GM12891 (cell line): ENCODE results near the gene TNFRSF21.

ENCODE experiments used
- DNase-seq: peaks from one replicate; pipeline ENCODE4 v3.0.0; 2011; ENCODE audit warnings: low spot score; ENCODE audit not compliant: insufficient read length
- FAIRE-seq: peaks from 2 replicates; lab custom pipeline; 2011; peaks lifted over from hg19 to GRCh38; lab: Jason Lieb, UNC
- PAX5 ChIP-seq: IDR thresholded peaks from 2 replicates; pipeline ENCODE4 v1.6.1; 2011; ENCODE audit warnings: low read length, moderate library complexity, mild to moderate bottlenecking; ENCODE audit not compliant: insufficient read depth, severe bottlenecking
- POLR2A ChIP-seq: IDR thresholded peaks from 2 replicates; pipeline ENCODE4 v1.6.1; 2011; ENCODE audit warnings: low read depth, low read length, control low read depth
- POLR2AphosphoS5 ChIP-seq: IDR thresholded peaks from 2 replicates; pipeline ENCODE4 v1.6.1; 2011; ENCODE audit warnings: low read depth, low read length, control low read depth
- POU2F2 ChIP-seq: IDR thresholded peaks from 2 replicates; pipeline ENCODE4 v1.6.1; 2011; ENCODE audit warnings: low read depth, mild to moderate bottlenecking, control low read depth, low read length, moderate library complexity
- SPI1 ChIP-seq: IDR thresholded peaks from 2 replicates; pipeline ENCODE4 v1.6.1; 2011; ENCODE audit warnings: low read depth, low read length, control low read depth
- TAF1 ChIP-seq: IDR thresholded peaks from 2 replicates; pipeline ENCODE4 v1.6.1; 2011; ENCODE audit warnings: low read depth, low read length, control low read depth

Gene TNFRSF21

GRCh38 chr6:47308198-47308517 is 1.5 kb downstream of the TNFRSF21 start:
- DNase-seq (no peak), FAIRE-seq (no peak)
- no peak for TF ChIP-seq POLR2AphosphoS5
- no peak for TF ChIP-seq POU2F2
- no peak for TF ChIP-seq TAF1
- TF ChIP-seq POLR2A, result no peak
- no peak for TF ChIP-seq PAX5
- no peak for TF ChIP-seq SPI1

GRCh38 chr6:47307362-47308197 is 2.1 kb downstream of the TNFRSF21 start:
- TF ChIP-seq POLR2A (no peak), PAX5 (no peak), TAF1 (no peak), POLR2AphosphoS5 (no peak), POU2F2 (no peak), SPI1 (no peak)
- no peak for DNase-seq
- FAIRE-seq, result no peak

GRCh38 chr6:47306887-47307286 is 2.8 kb downstream of the TNFRSF21 start:
- FAIRE-seq, result no peak
- no peak for DNase-seq
- TF ChIP-seq POU2F2, result no peak

- no peak for DNase-seq
- TF ChIP-seq TAF1 (no peak), POLR2A (no peak), POLR2AphosphoS5 (no peak), SPI1 (no peak), PAX5 (no peak), POU2F2 (no peak)
- no peak for FAIRE-seq
Observed at GRCh38 chr6:47303861-47304260, 5.8 kb downstream of the TNFRSF21 start.

DNA sequence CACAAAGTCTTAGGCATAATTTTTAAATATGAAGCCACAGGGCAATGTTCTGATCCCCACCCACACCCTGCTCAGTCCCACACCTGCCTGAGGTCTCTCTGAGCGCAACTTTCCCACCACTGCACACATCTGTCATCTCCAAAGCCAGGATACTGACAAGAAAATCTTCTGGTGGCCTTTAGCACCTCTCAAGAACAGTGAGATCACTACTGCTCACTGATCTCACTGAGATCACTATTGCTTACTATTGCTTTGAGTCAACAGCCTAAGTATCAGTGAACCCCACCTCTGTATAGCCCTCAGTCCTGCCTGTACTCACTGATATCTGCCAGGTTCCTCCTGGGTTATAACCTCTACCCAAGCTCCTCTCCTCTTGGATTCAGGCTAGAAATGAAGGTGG is 6.4 kb downstream of the TNFRSF21 start:
- FAIRE-seq (no peak), DNase-seq (no peak)
- no peak for TF ChIP-seq TAF1
- TF ChIP-seq POLR2A, result no peak
- TF ChIP-seq POU2F2, result no peak
- no peak for TF ChIP-seq SPI1
- TF ChIP-seq POLR2AphosphoS5, result no peak
- TF ChIP-seq PAX5, result no peak

DNA sequence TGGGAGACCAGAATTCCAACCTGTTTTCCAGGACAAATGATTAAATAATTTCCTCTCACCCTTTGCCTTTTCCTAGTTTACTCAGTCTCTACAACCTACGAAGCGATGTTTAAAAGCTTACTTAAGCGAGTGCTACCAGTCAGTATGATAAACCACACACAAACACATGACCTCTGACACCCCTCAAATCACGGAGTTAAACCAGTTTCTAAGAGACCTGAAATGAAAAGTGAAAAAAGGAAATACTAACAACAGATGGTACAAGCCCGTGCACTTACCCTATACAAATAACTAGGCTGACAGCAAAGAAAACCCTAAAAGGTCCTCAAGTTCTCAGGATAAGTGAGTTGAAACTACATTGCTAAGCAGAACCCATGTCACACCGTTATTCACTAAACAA is 7.7 kb downstream of the TNFRSF21 start:
- FAIRE-seq, result no peak
- TF ChIP-seq POLR2A (no peak), PAX5 (no peak), POU2F2 (no peak), TAF1 (no peak), POLR2AphosphoS5 (no peak), SPI1 (no peak)
- no peak for DNase-seq

DNA sequence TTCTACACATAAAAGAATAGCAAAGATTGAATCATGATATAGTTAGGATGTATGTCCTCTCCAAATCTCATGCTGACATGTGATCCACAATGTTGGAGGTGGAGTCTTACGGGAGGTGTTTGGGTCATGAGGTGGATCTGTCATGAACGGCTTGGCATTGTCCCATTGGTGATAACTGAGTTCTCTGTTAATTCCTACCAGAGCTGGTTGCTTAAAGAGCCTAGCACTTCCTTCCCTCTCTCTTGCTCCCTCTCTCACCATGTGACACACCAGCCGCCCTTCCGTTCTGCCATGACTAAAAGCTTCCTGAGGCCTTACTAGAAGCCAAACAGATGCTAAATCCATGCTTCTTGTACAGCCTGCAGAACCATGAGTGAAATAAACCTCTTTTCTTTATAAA is 8.3 kb downstream of the TNFRSF21 start:
- FAIRE-seq (no peak), DNase-seq (no peak)
- TF ChIP-seq POLR2AphosphoS5, result no peak
- TF ChIP-seq POU2F2, result no peak
- TF ChIP-seq PAX5, result no peak
- no peak for TF ChIP-seq POLR2A
- no peak for TF ChIP-seq SPI1
- TF ChIP-seq TAF1, result no peak

- FAIRE-seq, result no peak
Observed at GRCh38 chr6:47300417-47300816, 9.3 kb downstream of the TNFRSF21 start.

DNA sequence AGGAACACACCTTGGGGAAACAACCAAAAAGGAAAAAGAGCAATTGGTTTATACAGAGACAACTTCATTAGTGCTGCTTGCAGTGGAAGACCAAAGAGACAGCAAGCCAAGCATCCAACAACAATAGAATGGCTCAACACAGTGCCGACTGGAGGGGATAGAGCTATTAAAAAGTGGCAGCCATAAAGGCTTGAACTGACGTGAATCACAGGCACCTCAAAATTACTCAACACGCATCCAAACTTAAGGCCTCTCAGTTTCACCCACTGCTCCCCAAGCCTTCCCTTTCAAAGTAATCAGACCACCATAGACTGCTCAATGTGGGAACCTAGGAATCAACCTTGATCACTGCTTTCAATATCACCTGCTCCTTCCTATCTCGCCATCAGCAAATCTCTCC is 9.7 kb downstream of the TNFRSF21 start:
- DNase-seq (no peak), FAIRE-seq (no peak)
- TF ChIP-seq SPI1 (no peak), POLR2AphosphoS5 (no peak), TAF1 (no peak), PAX5 (no peak), POU2F2 (no peak), POLR2A (no peak)

More at GRCh38 chr6:47300417-47300816, 9.3 kb downstream of the TNFRSF21 start:
- no peak for TF ChIP-seq POLR2A
- no peak for TF ChIP-seq TAF1
- no peak for TF ChIP-seq POU2F2
- no peak for TF ChIP-seq SPI1
- TF ChIP-seq POLR2AphosphoS5, result no peak
- TF ChIP-seq PAX5, result no peak
- no peak for DNase-seq

DNA sequence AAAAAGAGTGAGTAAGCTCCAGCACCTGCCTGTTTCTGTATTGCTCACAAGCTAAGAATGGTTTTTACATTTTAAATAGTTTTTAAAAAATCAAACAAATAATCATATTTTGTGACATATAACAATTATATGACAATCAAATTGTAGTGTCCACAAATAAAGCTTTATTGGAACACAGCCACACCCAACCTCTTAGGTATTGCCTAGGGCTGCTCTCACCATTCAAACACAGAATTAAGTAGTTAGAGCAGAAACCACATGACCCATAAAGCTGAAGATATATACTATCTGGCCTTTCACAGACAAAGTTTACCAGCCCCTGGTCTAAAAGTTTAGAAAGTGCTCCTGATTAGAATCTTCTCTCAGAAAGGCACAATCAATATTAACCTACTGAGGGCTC is 11.2 kb downstream of the TNFRSF21 start:
- DNase-seq (no peak), FAIRE-seq (no peak)
- TF ChIP-seq POLR2A (no peak), SPI1 (no peak), PAX5 (no peak), TAF1 (no peak), POLR2AphosphoS5 (no peak), POU2F2 (no peak)
